ENCODE data around the gene REXO1. TPM values are rescaled to one million over a fixed set of nuclear protein-coding genes. Genes with fewer than 3 reads are reported as not detected.

Gene REXO1
- polyA plus RNA-seq, 3 donors = 2.8 to 60.8 (median 3.0) TPM

DNA sequence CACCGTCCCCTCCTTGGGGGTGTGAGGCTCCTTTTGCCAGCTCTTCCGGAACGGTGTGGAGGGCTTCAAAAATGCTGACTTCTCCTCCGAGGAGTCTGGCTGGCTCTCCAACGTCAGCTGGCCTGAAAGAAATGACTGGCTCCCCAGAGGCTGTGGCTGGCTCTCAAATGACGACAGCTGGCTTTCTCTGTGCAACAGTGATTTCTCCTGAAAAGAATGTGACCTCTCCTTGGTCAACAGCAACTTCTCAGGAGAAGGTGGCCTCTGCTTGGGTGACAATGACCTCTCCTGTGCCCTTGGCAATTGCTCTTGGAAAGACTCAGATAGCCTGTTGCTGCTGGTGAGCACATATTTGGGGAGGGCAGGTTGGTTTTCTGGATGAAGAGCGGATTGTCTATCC, 65.8 kb downstream of the REXO1 start:
- Histone ChIP-seq H3K27ac (ENCODE audit: low read depth in 1 of 2, low read length in 2 of 2) (no peak overlapping the region), H3K9ac (ENCODE audit: insufficient read depth, low read length, poor library complexity, severe bottlenecking) (no peak overlapping the region), H3K27me3 (ENCODE audit: control insufficient read depth in 2 of 2, insufficient read depth in 2 of 2, low read length in 2 of 2) (peaks cover 10 to 55% of the 10 kb centered on the region in 2 donors), H4K20me1 (ENCODE audit: insufficient read depth, low read length) (no peaks in the 10 kb centered on the region), H3K4me1 (ENCODE audit: control insufficient read depth in 1 of 2, insufficient read depth in 2 of 2, low read length in 2 of 2) (no peaks in the 10 kb centered on the region), H2AFZ (ENCODE audit: insufficient read depth, low read depth, low read length, poor library complexity, severe bottlenecking) (no peak overlapping the region), H3K79me2 (ENCODE audit: insufficient read depth, low read length) (no peaks in the 10 kb centered on the region), H3K9me3 (replicated peaks in 1 of 2; ENCODE audit: control insufficient read depth in 1 of 2, insufficient read depth in 1 of 2, low read length in 2 of 2) (peaks cover 4 to 10% of the 10 kb centered on the region in 2 donors), H3K4me2 (replicated peaks; ENCODE audit: extremely low read depth, low read length, poor library complexity, severe bottlenecking) (no peak overlapping the region), H3K36me3 (replicated peaks in 1 of 2; ENCODE audit: control insufficient read depth in 1 of 2, insufficient read depth in 2 of 2, low read length in 2 of 2) (no peaks in the 10 kb centered on the region), H3K4me3 (replicated peaks in 1 of 3; ENCODE audit: low read depth in 2 of 3, low read length in 3 of 3) (no peak overlapping the region)
- Mint-ChIP-seq H3K4me3 (peak overlapping the region in 1 of 2 donors; percentile 43), H3K27ac (no peak overlapping the region), H3K27me3 (ENCODE audit: low read depth in 3 of 3) (peaks cover 55 to 73% (median 58%) of the 10 kb centered on the region in 3 donors), H3K9me3 (peaks cover 2 to 27% (median 19%) of the 10 kb centered on the region in 7 donors), H3K36me3 (peaks cover 0 to 3% of the 10 kb centered on the region in 2 donors), H3K4me1 (no peaks in the 10 kb centered on the region)
- 92% methylated on average over 7 of the region's 7 CpGs for WGBS (ENCODE audit: insufficient coverage)
- no peak for DNase-seq
- TF ChIP-seq, protein P1, sequence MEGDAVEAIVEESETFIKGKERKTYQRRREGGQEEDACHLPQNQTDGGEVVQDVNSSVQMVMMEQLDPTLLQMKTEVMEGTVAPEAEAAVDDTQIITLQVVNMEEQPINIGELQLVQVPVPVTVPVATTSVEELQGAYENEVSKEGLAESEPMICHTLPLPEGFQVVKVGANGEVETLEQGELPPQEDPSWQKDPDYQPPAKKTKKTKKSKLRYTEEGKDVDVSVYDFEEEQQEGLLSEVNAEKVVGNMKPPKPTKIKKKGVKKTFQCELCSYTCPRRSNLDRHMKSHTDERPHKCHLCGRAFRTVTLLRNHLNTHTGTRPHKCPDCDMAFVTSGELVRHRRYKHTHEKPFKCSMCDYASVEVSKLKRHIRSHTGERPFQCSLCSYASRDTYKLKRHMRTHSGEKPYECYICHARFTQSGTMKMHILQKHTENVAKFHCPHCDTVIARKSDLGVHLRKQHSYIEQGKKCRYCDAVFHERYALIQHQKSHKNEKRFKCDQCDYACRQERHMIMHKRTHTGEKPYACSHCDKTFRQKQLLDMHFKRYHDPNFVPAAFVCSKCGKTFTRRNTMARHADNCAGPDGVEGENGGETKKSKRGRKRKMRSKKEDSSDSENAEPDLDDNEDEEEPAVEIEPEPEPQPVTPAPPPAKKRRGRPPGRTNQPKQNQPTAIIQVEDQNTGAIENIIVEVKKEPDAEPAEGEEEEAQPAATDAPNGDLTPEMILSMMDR (IDR thresholded peaks at IDR 0.05) = no peak
- intact Hi-C loops (cut with micrococcal nuclease) = no loop called here

DNA sequence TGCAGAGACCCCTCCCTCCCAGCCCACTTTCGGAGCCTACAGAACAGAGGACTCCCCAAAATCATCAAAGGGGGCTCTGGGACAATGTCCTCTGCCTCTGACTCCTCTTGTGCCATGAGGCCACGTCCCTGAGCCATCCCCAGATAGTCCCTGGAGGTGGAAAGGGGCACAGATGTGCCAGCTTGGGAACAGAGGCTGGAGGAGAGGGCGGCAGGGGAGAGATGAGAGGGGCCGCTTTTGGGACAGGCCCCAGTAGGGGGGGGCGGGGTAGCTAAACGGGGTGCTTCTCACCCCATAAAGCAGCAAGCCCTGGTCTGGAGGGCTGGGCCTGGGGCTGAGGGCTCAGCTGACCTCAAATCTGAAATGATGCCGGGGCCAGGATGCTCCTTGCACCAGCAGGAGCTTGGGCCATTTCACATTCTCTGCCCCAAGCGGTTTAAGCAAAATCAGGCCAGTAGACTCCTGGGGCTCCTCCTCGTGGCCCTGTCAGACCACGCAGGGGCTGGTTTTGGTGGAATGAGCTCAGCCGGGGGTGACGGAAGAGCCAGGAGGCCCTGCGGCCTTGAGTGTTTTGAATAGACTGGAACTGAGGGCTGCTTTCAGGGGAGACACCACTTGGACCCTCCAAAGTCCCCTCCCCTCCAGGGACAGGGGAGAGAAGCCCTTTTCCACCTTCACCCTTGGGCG, 67.9 kb downstream of the REXO1 start:
- TF ChIP-seq, protein P1 (IDR thresholded peaks at IDR 0.05) = no peak
- Mint-ChIP-seq H3K27me3 (ENCODE audit: low read depth in 3 of 3) (peaks cover 67 to 86% (median 73%) of the 10 kb centered on the region in 3 donors), H3K36me3 (peaks cover 0 to 5% of the 10 kb centered on the region in 2 donors), H3K27ac (no peak overlapping the region), H3K4me3 (peak overlapping the region in 1 of 2 donors; percentile 60), H3K9me3 (peaks cover 4 to 40% (median 24%) of the 10 kb centered on the region in 7 donors), H3K4me1 (no peaks in the 10 kb centered on the region)
- Histone ChIP-seq H3K27ac (ENCODE audit: low read depth in 1 of 2, low read length in 2 of 2) (no peak overlapping the region), H3K27me3 (ENCODE audit: control insufficient read depth in 2 of 2, insufficient read depth in 2 of 2, low read length in 2 of 2) (peaks cover 24 to 76% of the 10 kb centered on the region in 2 donors), H4K20me1 (ENCODE audit: insufficient read depth, low read length) (no peaks in the 10 kb centered on the region), H3K79me2 (ENCODE audit: insufficient read depth, low read length) (no peaks in the 10 kb centered on the region), H2AFZ (ENCODE audit: insufficient read depth, low read depth, low read length, poor library complexity, severe bottlenecking) (no peak overlapping the region), H3K4me1 (ENCODE audit: control insufficient read depth in 1 of 2, insufficient read depth in 2 of 2, low read length in 2 of 2) (no peaks in the 10 kb centered on the region), H3K36me3 (replicated peaks in 1 of 2; ENCODE audit: control insufficient read depth in 1 of 2, insufficient read depth in 2 of 2, low read length in 2 of 2) (no peaks in the 10 kb centered on the region), H3K4me2 (replicated peaks; ENCODE audit: extremely low read depth, low read length, poor library complexity, severe bottlenecking) (no peak overlapping the region), H3K9me3 (replicated peaks in 1 of 2; ENCODE audit: control insufficient read depth in 1 of 2, insufficient read depth in 1 of 2, low read length in 2 of 2) (peaks cover 13% of the 10 kb centered on the region in 2 donors), H3K9ac (ENCODE audit: insufficient read depth, low read length, poor library complexity, severe bottlenecking) (no peak overlapping the region), H3K4me3 (replicated peaks in 1 of 3; ENCODE audit: low read depth in 2 of 3, low read length in 3 of 3) (no peak overlapping the region)
- intact Hi-C loops (cut with micrococcal nuclease) = no loop called here
- no peak for DNase-seq
- 47% methylated on average over 4 of the region's 14 CpGs for WGBS (ENCODE audit: insufficient coverage)

Measured in CD14-positive monocyte (primary cell).